ENCODE measurements around the gene IRX5. TPM values are rescaled to one million over a fixed set of nuclear protein-coding genes. Genes with fewer than 3 reads are reported as not detected.

The IRX5 gene
- polyA plus RNA-seq, 1 experiment, result not detected

- TF ChIP-seq CTCF (IDR thresholded peaks at IDR 0.05; ENCODE audit: low read depth, low read length), result no peak
- ChIA-PET POLR2A (no interaction called here), CTCF (no interaction called here)
- Histone ChIP-seq H3K4me3 (ENCODE audit: low read depth, low read length) (no peak overlapping the region), H3K27ac (ENCODE audit: low read depth, low read length) (no peak overlapping the region), H3K27me3 (ENCODE audit: control insufficient read depth, insufficient read depth, low read length) (no peaks in the 10 kb centered on the region), H3K9me3 (ENCODE audit: control insufficient read depth, insufficient read depth, low read length) (no peaks in the 10 kb centered on the region)
- no peak for DNase-seq (ENCODE audit: low read depth, low spot score)
Observed at GRCh38 chr16:54911079-54911478, 19.6 kb upstream of the IRX5 start.

- H3K27ac ChIP-seq (ENCODE audit: low read depth, low read length), result no peak overlapping the region
- no peak for TF ChIP-seq CTCF (IDR thresholded peaks at IDR 0.05; ENCODE audit: low read depth, low read length)
- no peaks in the 10 kb centered on the region for H3K9me3 ChIP-seq (ENCODE audit: control insufficient read depth, insufficient read depth, low read length)
- ChIA-PET POLR2A (no interaction called here), CTCF (no interaction called here)
- no peak for DNase-seq (ENCODE audit: low read depth, low spot score)
- no peaks in the 10 kb centered on the region for H3K27me3 ChIP-seq (ENCODE audit: control insufficient read depth, insufficient read depth, low read length)
- no peak overlapping the region for H3K4me3 ChIP-seq (ENCODE audit: low read depth, low read length)
Observed at GRCh38 chr16:54912720-54913119, 17.9 kb upstream of the IRX5 start.

- no peak for TF ChIP-seq CTCF (IDR thresholded peaks at IDR 0.05; ENCODE audit: low read depth, low read length)
- H3K27ac ChIP-seq (ENCODE audit: low read depth, low read length), result no peak overlapping the region
- ChIA-PET CTCF (no interaction called here), POLR2A (no interaction called here)
- H3K27me3 ChIP-seq (ENCODE audit: control insufficient read depth, insufficient read depth, low read length), result no peaks in the 10 kb centered on the region
- no peaks in the 10 kb centered on the region for H3K9me3 ChIP-seq (ENCODE audit: control insufficient read depth, insufficient read depth, low read length)
- H3K4me3 ChIP-seq (ENCODE audit: low read depth, low read length), result no peak overlapping the region
- no peak for DNase-seq (ENCODE audit: low read depth, low spot score)
Observed at GRCh38 chr16:54921206-54921824, 9.3 kb upstream of the IRX5 start.

GRCh38 chr16:54923055-54923473 is 7.6 kb upstream of the IRX5 start:
- Histone ChIP-seq H3K27ac (ENCODE audit: low read depth, low read length) (no peak overlapping the region), H3K4me3 (ENCODE audit: low read depth, low read length) (no peak overlapping the region), H3K9me3 (ENCODE audit: control insufficient read depth, insufficient read depth, low read length) (no peaks in the 10 kb centered on the region), H3K27me3 (ENCODE audit: control insufficient read depth, insufficient read depth, low read length) (peaks cover 11% of the 10 kb centered on the region)
- no peak for DNase-seq (ENCODE audit: low read depth, low spot score)
- POLR2A ChIA-PET, result no interaction called here
- CTCF ChIA-PET, result no interaction called here
- TF ChIP-seq CTCF (IDR thresholded peaks at IDR 0.05; ENCODE audit: low read depth, low read length), result no peak

GRCh38 chr16:54923988-54924387 is 6.7 kb upstream of the IRX5 start:
- ChIA-PET POLR2A (no interaction called here), CTCF (no interaction called here)
- peaks cover 14% of the 10 kb centered on the region for H3K27me3 ChIP-seq (ENCODE audit: control insufficient read depth, insufficient read depth, low read length)
- no peak for DNase-seq (ENCODE audit: low read depth, low spot score)
- no peak overlapping the region for H3K27ac ChIP-seq (ENCODE audit: low read depth, low read length)
- no peak overlapping the region for H3K4me3 ChIP-seq (ENCODE audit: low read depth, low read length)
- H3K9me3 ChIP-seq (ENCODE audit: control insufficient read depth, insufficient read depth, low read length), result peaks cover 1% of the 10 kb centered on the region; the same call in 1 of the 2 replicates
- TF ChIP-seq CTCF (IDR thresholded peaks at IDR 0.05; ENCODE audit: low read depth, low read length), result no peak

Data from AG04450 (cell line).